Forelimb muscle (tissue), 1 donor: ENCODE data around the gene PPP2R2C. TPM values are rescaled to one million over a fixed set of nuclear protein-coding genes. Genes with fewer than 3 reads are reported as not detected.

Source experiments
- DNase-seq: peaks from one replicate; pipeline ENCODE4 v3.0.0-alpha.2; 2013; ENCODE audit warnings: low read depth
- polyA plus RNA-seq: library from polyadenylated mRNA; unstranded; fragments of 120-200 nt; gene quantifications from one replicate; pipeline ENCODE4 v1.2.1, GENCODE V29; 2013; ENCODE audit not compliant: insufficient read length

Gene PPP2R2C
- polyA plus RNA-seq, 1 donor = 0.13 TPM

GRCh38 chr4:6469898-6470501 lies 2.4 kb downstream of the PPP2R2C start:
- DNase-seq = no peak

GRCh38 chr4:6469144-6469543 lies 3.3 kb downstream of the PPP2R2C start:
- DNase-seq = no peak

GRCh38 chr4:6468376-6468775 lies 4.0 kb downstream of the PPP2R2C start:
- no peak for DNase-seq

GRCh38 chr4:6467600-6467999 lies 4.8 kb downstream of the PPP2R2C start:
- DNase-seq = no peak

- DNase-seq = no peak
These were observed 5.5 kb downstream of the PPP2R2C start for GRCh38 chr4:6466756-6467381.

GRCh38 chr4:6465955-6466354 lies 6.5 kb downstream of the PPP2R2C start:
- DNase-seq = no peak

GRCh38 chr4:6464842-6465588 lies 7.4 kb downstream of the PPP2R2C start:
- DNase-seq = no peak

GRCh38 chr4:6463311-6464289 lies 8.8 kb downstream of the PPP2R2C start:
- no peak for DNase-seq

- no peak for DNase-seq
These were observed 10.9 kb downstream of the PPP2R2C start for GRCh38 chr4:6461301-6462165.

GRCh38 chr4:6460876-6461275 lies 11.5 kb downstream of the PPP2R2C start:
- DNase-seq = no peak

- no peak for DNase-seq
These were observed 13.9 kb downstream of the PPP2R2C start for GRCh38 chr4:6458528-6458927.

GRCh38 chr4:6456450-6456849 lies 16.0 kb downstream of the PPP2R2C start:
- no peak for DNase-seq

- DNase-seq = no peak
These were observed 18.1 kb downstream of the PPP2R2C start for GRCh38 chr4:6454112-6454910.

GRCh38 chr4:6453688-6453990 lies 18.8 kb downstream of the PPP2R2C start:
- DNase-seq = no peak

- DNase-seq = no peak
These were observed 19.3 kb downstream of the PPP2R2C start for GRCh38 chr4:6452897-6453687.

GRCh38 chr4:6452116-6452896 lies 20.1 kb downstream of the PPP2R2C start:
- DNase-seq = no peak

GRCh38 chr4:6451309-6451708 lies 21.1 kb downstream of the PPP2R2C start:
- DNase-seq = no peak

GRCh38 chr4:6450709-6451108 lies 21.7 kb downstream of the PPP2R2C start:
- DNase-seq = no peak
